WTC11 (cell line): ENCODE data around the gene NEDD9. TPM values are rescaled to one million over a fixed set of nuclear protein-coding genes. Genes with fewer than 3 reads are reported as not detected.

ENCODE experiments used
- ATAC-seq: fragments of 200-7000 bp; cut with Tn5 transposase; 2 replicates; pipeline ENCODE4 v1.10.0; 2021; ENCODE audit warnings: mild to moderate bottlenecking, moderate library complexity
- CTCF ChIA-PET: fragments of 300-600 bp; sonication (Branson Sonifier 250); formaldehyde crosslinking; loops from one replicate; lab custom pipeline; 2021; ENCODE audit warnings: antibody characterized with exemption; lab: Charles Lee
- POLR2A ChIA-PET: fragments of 350-600 bp; sonication (Branson Sonifier 250); formaldehyde crosslinking; loops from one replicate; lab custom pipeline; 2021; ENCODE audit warnings: antibody characterized with exemption; lab: Charles Lee
- DNase-seq: peaks from one replicate; pipeline ENCODE4 v3.0.0; 2021; ENCODE audit warnings: low spot score
- H3K27ac Mint-ChIP-seq: 2 replicates; pipeline ENCODE4 v1.8.0; 2021; ENCODE audit warnings: mixed read lengths
- H3K27me3 Mint-ChIP-seq: 2 replicates; pipeline ENCODE4 v1.8.0; 2021; ENCODE audit warnings: low read depth, mild to moderate bottlenecking, moderate library complexity, mixed read lengths
- H3K36me3 Mint-ChIP-seq: 2 replicates; pipeline ENCODE4 v1.8.0; 2021; ENCODE audit warnings: mixed read lengths
- H3K4me1 Mint-ChIP-seq: 2 replicates; pipeline ENCODE4 v1.8.0; 2022; ENCODE audit warnings: mixed read lengths
- H3K4me3 Mint-ChIP-seq: 2 replicates; pipeline ENCODE4 v1.8.0; 2021; ENCODE audit warnings: mild to moderate bottlenecking, moderate library complexity, mixed read lengths
- H3K9me3 Mint-ChIP-seq: 2 replicates; pipeline ENCODE4 v1.8.0; 2021; ENCODE audit warnings: mixed read lengths
- ATF1 ChIP-seq: sonication (generic); formaldehyde crosslinking; IDR thresholded peaks from 2 replicates; pipeline ENCODE4 v1.8.1; 2023; ENCODE audit warnings: mild to moderate bottlenecking, moderate library complexity, missing genetic modification reagents
- E2F1 ChIP-seq: sonication (generic); formaldehyde crosslinking; IDR thresholded peaks from 2 replicates; pipeline ENCODE4 v1.8.0; 2022; ENCODE audit warnings: mild to moderate bottlenecking, missing genetic modification reagents
- E2F4 ChIP-seq: sonication (generic); formaldehyde crosslinking; IDR thresholded peaks from 2 replicates; pipeline ENCODE4 v1.8.1; 2022; ENCODE audit warnings: low read depth, mild to moderate bottlenecking, moderate library complexity, missing genetic modification reagents, borderline replicate concordance
- ELF4 ChIP-seq: sonication (generic); formaldehyde crosslinking; IDR thresholded peaks from 2 replicates; pipeline ENCODE4 v1.8.1; 2022; ENCODE audit warnings: low read depth, mild to moderate bottlenecking, moderate library complexity, missing genetic modification reagents
- JUN ChIP-seq: sonication (generic); formaldehyde crosslinking; IDR thresholded peaks from 2 replicates; pipeline ENCODE4 v1.8.0; 2023; ENCODE audit warnings: mild to moderate bottlenecking, missing genetic modification reagents
- NFYB ChIP-seq: sonication (generic); formaldehyde crosslinking; conservative IDR thresholded peaks from 2 replicates; pipeline ENCODE4 v1.8.0; 2022; ENCODE audit warnings: low read depth, missing genetic modification reagents
- NR1H2 ChIP-seq: sonication (generic); formaldehyde crosslinking; IDR thresholded peaks from 2 replicates; pipeline ENCODE4 v1.9.0; 2021; ENCODE audit warnings: mild to moderate bottlenecking, moderate library complexity, missing genetic modification reagents
- NR3C1 ChIP-seq: sonication (generic); formaldehyde crosslinking; conservative IDR thresholded peaks from 2 replicates; pipeline ENCODE4 v1.8.1; 2023; ENCODE audit warnings: low read depth, mild to moderate bottlenecking, missing genetic modification reagents
- SMAD4 ChIP-seq: sonication (generic); formaldehyde crosslinking; IDR thresholded peaks from 2 replicates; pipeline ENCODE4 v1.8.0; 2022; ENCODE audit warnings: mild to moderate bottlenecking, missing genetic modification reagents
- TCF7 ChIP-seq: sonication (generic); formaldehyde crosslinking; IDR thresholded peaks from 2 replicates; pipeline ENCODE4 v1.8.0; 2022; ENCODE audit warnings: mild to moderate bottlenecking, low read depth, missing genetic modification reagents, moderate library complexity
- USF1 ChIP-seq: sonication (generic); formaldehyde crosslinking; IDR thresholded peaks from 2 replicates; pipeline ENCODE4 v1.8.0; 2022; ENCODE audit warnings: mild to moderate bottlenecking, missing genetic modification reagents
- USF2 ChIP-seq: sonication (generic); formaldehyde crosslinking; IDR thresholded peaks from 2 replicates; pipeline ENCODE4 v1.8.1; 2023; ENCODE audit warnings: mild to moderate bottlenecking, missing genetic modification reagents, moderate library complexity
- ZNF138 ChIP-seq: sonication (generic); formaldehyde crosslinking; conservative IDR thresholded peaks from 2 replicates; pipeline ENCODE4 v1.8.1; 2022; ENCODE audit warnings: mild to moderate bottlenecking, moderate library complexity, missing genetic modification reagents
- ZNF416 ChIP-seq: fragments of 250-450 bp; sonication (Bioruptor Pico); IDR thresholded peaks from 2 replicates; pipeline ENCODE4 v1.9.0; 2021; ENCODE audit warnings: mild to moderate bottlenecking, inconsistent platforms
- ZNF425 ChIP-seq: fragments of 250-450 bp; sonication (Bioruptor Pico); conservative IDR thresholded peaks from 2 replicates; pipeline ENCODE4 v1.9.0; 2021; ENCODE audit warnings: mild to moderate bottlenecking
- total RNA-seq: library from RNA; stranded (reverse); gene quantifications from 3 replicates; pipeline ENCODE4 v1.2.3, GENCODE V29; 2021
- TF ChIP-seq, protein P1 (sequence below): sonication (generic); formaldehyde crosslinking; IDR thresholded peaks from 2 replicates; pipeline ENCODE4 v1.8.1; 2022; ENCODE audit warnings: missing genetic modification reagents, borderline replicate concordance
- TF ChIP-seq, protein P2 (sequence below): sonication (generic); formaldehyde crosslinking; IDR thresholded peaks from 2 replicates; pipeline ENCODE4 v1.8.0; 2023; ENCODE audit warnings: mild to moderate bottlenecking, missing genetic modification reagents
- TF ChIP-seq, protein P3 (sequence below): sonication (generic); formaldehyde crosslinking; conservative IDR thresholded peaks from 2 replicates; pipeline ENCODE4 v1.8.1; 2022; ENCODE audit warnings: mild to moderate bottlenecking, missing genetic modification reagents

NEDD9 gene
- total RNA-seq, 1 experiment from 2014 or later = 9.8 TPM

DNA sequence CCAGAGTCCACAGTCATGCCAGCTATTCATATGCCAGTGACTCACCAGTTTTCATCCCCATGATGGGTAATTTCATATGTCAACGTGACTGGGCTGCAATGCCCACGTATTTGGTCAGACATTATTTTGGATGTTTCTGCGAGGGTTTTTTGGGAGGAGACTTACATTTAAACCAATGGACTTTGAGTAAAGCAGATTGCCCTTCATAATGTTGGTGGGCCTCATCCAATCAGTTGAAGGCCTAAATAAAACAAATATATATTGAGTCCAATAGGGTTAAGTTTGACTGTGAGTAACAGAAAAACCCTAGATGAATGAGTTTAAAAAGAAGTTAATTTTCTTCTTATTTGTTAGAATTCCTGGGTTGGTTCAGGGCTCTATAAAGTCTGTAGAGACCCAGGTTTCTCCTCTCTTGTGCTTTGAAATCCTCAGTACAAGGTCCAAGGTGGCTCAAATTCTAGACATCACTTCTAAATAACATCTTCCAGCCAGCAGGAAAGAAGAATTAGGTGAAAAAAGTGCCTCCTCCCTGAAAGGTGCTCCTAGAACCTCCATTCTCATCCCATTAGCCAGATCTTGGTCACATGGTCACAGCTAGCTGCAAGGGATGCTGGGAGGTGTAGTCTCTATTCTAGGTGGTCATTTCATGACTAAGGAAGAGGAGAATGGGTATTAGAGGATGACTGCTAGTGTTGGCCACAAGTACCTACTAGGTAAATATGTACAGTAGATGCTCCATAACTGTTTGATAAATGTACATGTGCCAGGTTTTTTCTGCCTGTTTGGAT is 16.7 kb upstream of the NEDD9 start:
- H3K27me3 Mint-ChIP-seq = no peaks in the 10 kb centered on the region
- peaks cover 9% of the 10 kb centered on the region for H3K4me1 Mint-ChIP-seq
- DNase-seq = no peak
- ChIA-PET POLR2A (no interaction called here), CTCF (no interaction called here)
- no peak for ATAC-seq
- peaks cover 10% of the 10 kb centered on the region for H3K36me3 Mint-ChIP-seq
- no peak overlapping the region for H3K4me3 Mint-ChIP-seq
- no peak overlapping the region for H3K27ac Mint-ChIP-seq
- H3K9me3 Mint-ChIP-seq = peaks cover 13% of the 10 kb centered on the region
- TF ChIP-seq USF1 (peak; percentile 68), ZNF425 (CRISPR knock-in tag) (no peak), USF2 (CRISPR knock-in tag) (peak; percentile 80)

GRCh38 chr6:11246722-11247121 is 14.3 kb upstream of the NEDD9 start:
- DNase-seq = no peak
- CTCF ChIA-PET = interaction anchor here (0.7 kb wide), 1 partner anchor 250 kb away, joined by 3 read pairs; no protein-coding TSS in a partner anchor
- no peak overlapping the region for H3K4me3 Mint-ChIP-seq
- H3K27ac Mint-ChIP-seq = no peak overlapping the region
- POLR2A ChIA-PET = no interaction called here
- ATAC-seq = no peak
- peaks cover 17% of the 10 kb centered on the region for H3K27me3 Mint-ChIP-seq
- peaks cover 13% of the 10 kb centered on the region for H3K9me3 Mint-ChIP-seq
- peaks cover 12% of the 10 kb centered on the region for H3K4me1 Mint-ChIP-seq
- H3K36me3 Mint-ChIP-seq = peaks cover 10% of the 10 kb centered on the region
- TF ChIP-seq ELF4 (CRISPR knock-in tag) (no peak), ATF1 (CRISPR knock-in tag) (no peak), ZNF138 (CRISPR knock-in tag) (no peak), E2F4 (no peak), TCF7 (CRISPR knock-in tag) (no peak), NR3C1 (no peak), ZNF425 (CRISPR knock-in tag) (no peak), ZNF416 (CRISPR knock-in tag) (no peak), SMAD4 (no peak), JUN (CRISPR knock-in tag) (no peak), NR1H2 (CRISPR knock-in tag) (no peak), USF2 (CRISPR knock-in tag) (no peak), NFYB (CRISPR knock-in tag) (no peak), E2F1 (CRISPR knock-in tag) (no peak)
- TF ChIP-seq, protein P1, sequence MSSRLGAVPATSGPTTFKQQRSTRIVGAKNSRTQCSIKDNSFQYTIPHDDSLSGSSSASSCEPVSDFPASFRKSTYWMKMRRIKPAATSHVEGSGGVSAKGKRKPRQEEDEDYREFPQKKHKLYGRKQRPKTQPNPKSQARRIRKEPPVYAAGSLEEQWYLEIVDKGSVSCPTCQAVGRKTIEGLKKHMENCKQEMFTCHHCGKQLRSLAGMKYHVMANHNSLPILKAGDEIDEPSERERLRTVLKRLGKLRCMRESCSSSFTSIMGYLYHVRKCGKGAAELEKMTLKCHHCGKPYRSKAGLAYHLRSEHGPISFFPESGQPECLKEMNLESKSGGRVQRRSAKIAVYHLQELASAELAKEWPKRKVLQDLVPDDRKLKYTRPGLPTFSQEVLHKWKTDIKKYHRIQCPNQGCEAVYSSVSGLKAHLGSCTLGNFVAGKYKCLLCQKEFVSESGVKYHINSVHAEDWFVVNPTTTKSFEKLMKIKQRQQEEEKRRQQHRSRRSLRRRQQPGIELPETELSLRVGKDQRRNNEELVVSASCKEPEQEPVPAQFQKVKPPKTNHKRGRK (CRISPR knock-in tag) = no peak
- TF ChIP-seq, protein P2, sequence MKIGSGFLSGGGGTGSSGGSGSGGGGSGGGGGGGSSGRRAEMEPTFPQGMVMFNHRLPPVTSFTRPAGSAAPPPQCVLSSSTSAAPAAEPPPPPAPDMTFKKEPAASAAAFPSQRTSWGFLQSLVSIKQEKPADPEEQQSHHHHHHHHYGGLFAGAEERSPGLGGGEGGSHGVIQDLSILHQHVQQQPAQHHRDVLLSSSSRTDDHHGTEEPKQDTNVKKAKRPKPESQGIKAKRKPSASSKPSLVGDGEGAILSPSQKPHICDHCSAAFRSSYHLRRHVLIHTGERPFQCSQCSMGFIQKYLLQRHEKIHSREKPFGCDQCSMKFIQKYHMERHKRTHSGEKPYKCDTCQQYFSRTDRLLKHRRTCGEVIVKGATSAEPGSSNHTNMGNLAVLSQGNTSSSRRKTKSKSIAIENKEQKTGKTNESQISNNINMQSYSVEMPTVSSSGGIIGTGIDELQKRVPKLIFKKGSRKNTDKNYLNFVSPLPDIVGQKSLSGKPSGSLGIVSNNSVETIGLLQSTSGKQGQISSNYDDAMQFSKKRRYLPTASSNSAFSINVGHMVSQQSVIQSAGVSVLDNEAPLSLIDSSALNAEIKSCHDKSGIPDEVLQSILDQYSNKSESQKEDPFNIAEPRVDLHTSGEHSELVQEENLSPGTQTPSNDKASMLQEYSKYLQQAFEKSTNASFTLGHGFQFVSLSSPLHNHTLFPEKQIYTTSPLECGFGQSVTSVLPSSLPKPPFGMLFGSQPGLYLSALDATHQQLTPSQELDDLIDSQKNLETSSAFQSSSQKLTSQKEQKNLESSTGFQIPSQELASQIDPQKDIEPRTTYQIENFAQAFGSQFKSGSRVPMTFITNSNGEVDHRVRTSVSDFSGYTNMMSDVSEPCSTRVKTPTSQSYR = no peak
- TF ChIP-seq, protein P3, sequence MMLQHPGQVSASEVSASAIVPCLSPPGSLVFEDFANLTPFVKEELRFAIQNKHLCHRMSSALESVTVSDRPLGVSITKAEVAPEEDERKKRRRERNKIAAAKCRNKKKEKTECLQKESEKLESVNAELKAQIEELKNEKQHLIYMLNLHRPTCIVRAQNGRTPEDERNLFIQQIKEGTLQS (CRISPR knock-in tag) = no peak
